Measurements from ENCODE around the gene PIGU.
"Not testable (repeated sequence)": the region's sequence is repeated elsewhere in the genome, so short reads cannot be mapped to it uniquely, and the experiment has no call there.

The PIGU gene

GRCh38 chr20:34717230-34718095 lies 40.6 kb upstream of the PIGU start:
- peaks cover 54% of the 10 kb centered on the region for H3K36me3 ChIP-seq (ENCODE audit: low read depth)
- TF ChIP-seq CTCF (IDR thresholded peaks at IDR 0.05; ENCODE audit: poor library complexity, severe bottlenecking) = no peak
- H3K27me3 ChIP-seq (ENCODE audit: insufficient read depth, poor library complexity, severe bottlenecking) = no peaks in the 10 kb centered on the region
- H3K4me3 ChIP-seq (ENCODE audit: severe bottlenecking) = no peak overlapping the region
- ATAC-seq (ENCODE audit: low read depth) = no peak
- H3K9me3 ChIP-seq (ENCODE audit: severe bottlenecking) = no peaks in the 10 kb centered on the region
- DNase-seq (ENCODE audit: low spot score) = peak; percentile 31
- peaks cover 12% of the 10 kb centered on the region for H3K4me1 ChIP-seq (ENCODE audit: insufficient read depth, poor library complexity, severe bottlenecking)
- no peak overlapping the region for H3K27ac ChIP-seq (ENCODE audit: poor library complexity, severe bottlenecking)

- no peak for TF ChIP-seq CTCF (IDR thresholded peaks at IDR 0.05; ENCODE audit: poor library complexity, severe bottlenecking)
- Histone ChIP-seq H3K9me3 (ENCODE audit: severe bottlenecking) (no peaks in the 10 kb centered on the region), H3K4me3 (ENCODE audit: severe bottlenecking) (no peak overlapping the region), H3K27ac (ENCODE audit: poor library complexity, severe bottlenecking) (no peak overlapping the region), H3K4me1 (ENCODE audit: insufficient read depth, poor library complexity, severe bottlenecking) (peaks cover 12% of the 10 kb centered on the region), H3K27me3 (ENCODE audit: insufficient read depth, poor library complexity, severe bottlenecking) (no peaks in the 10 kb centered on the region), H3K36me3 (ENCODE audit: low read depth) (peaks cover 50% of the 10 kb centered on the region)
- ATAC-seq (ENCODE audit: low read depth) = no peak
- peak; percentile 26 for DNase-seq (ENCODE audit: low spot score)
These were observed 40.0 kb upstream of the PIGU start for GRCh38 chr20:34716921-34717229.

- peaks cover 12% of the 10 kb centered on the region for H3K4me1 ChIP-seq (ENCODE audit: insufficient read depth, poor library complexity, severe bottlenecking)
- H3K4me3 ChIP-seq (ENCODE audit: severe bottlenecking) = no peak overlapping the region
- ATAC-seq (ENCODE audit: low read depth) = no peak
- peak; percentile 45 for DNase-seq (ENCODE audit: low spot score)
- peaks cover 43% of the 10 kb centered on the region for H3K36me3 ChIP-seq (ENCODE audit: low read depth)
- H3K27ac ChIP-seq (ENCODE audit: poor library complexity, severe bottlenecking) = no peak overlapping the region
- H3K27me3 ChIP-seq (ENCODE audit: insufficient read depth, poor library complexity, severe bottlenecking) = no peaks in the 10 kb centered on the region
- no peaks in the 10 kb centered on the region for H3K9me3 ChIP-seq (ENCODE audit: severe bottlenecking)
- no peak for TF ChIP-seq CTCF (IDR thresholded peaks at IDR 0.05; ENCODE audit: poor library complexity, severe bottlenecking)
These were observed 38.5 kb upstream of the PIGU start for GRCh38 chr20:34715384-34715783.

GRCh38 chr20:34713944-34714515 lies 37.1 kb upstream of the PIGU start:
- H3K27me3 ChIP-seq (ENCODE audit: insufficient read depth, poor library complexity, severe bottlenecking); H3K4me3 ChIP-seq (ENCODE audit: severe bottlenecking); ATAC-seq (ENCODE audit: low read depth); H3K9me3 ChIP-seq (ENCODE audit: severe bottlenecking): not testable (repeated sequence)
- peaks cover 36% of the 10 kb centered on the region for H3K36me3 ChIP-seq (ENCODE audit: low read depth)
- peak; percentile 67 for DNase-seq (ENCODE audit: low spot score)
- peak overlapping the region; percentile 16 for H3K27ac ChIP-seq (ENCODE audit: poor library complexity, severe bottlenecking)
- peaks cover 12% of the 10 kb centered on the region for H3K4me1 ChIP-seq (ENCODE audit: insufficient read depth, poor library complexity, severe bottlenecking)

GRCh38 chr20:34713194-34713943 lies 36.5 kb upstream of the PIGU start:
- no peak overlapping the region for H3K4me3 ChIP-seq (ENCODE audit: severe bottlenecking)
- no peak for TF ChIP-seq CTCF (IDR thresholded peaks at IDR 0.05; ENCODE audit: poor library complexity, severe bottlenecking)
- H3K27me3 ChIP-seq (ENCODE audit: insufficient read depth, poor library complexity, severe bottlenecking) = no peaks in the 10 kb centered on the region
- no peaks in the 10 kb centered on the region for H3K9me3 ChIP-seq (ENCODE audit: severe bottlenecking)
- ATAC-seq (ENCODE audit: low read depth) (peak; percentile 71), DNase-seq (ENCODE audit: low spot score) (peak; percentile 91)
- H3K4me1 ChIP-seq (ENCODE audit: insufficient read depth, poor library complexity, severe bottlenecking) = peaks cover 12% of the 10 kb centered on the region
- peaks cover 31% of the 10 kb centered on the region for H3K36me3 ChIP-seq (ENCODE audit: low read depth)
- peak overlapping the region; percentile 16 for H3K27ac ChIP-seq (ENCODE audit: poor library complexity, severe bottlenecking)
